ENCODE data around the gene CHD5.

GRCh38 chr1:6097824-6098223 is 82.3 kb downstream of the CHD5 start:
- TF ChIP-seq EZH2 (IDR thresholded peaks at IDR 0.05; ENCODE audit: insufficient read depth, poor library complexity, severe bottlenecking) (no peak), EZH2phosphoT487 (IDR thresholded peaks at IDR 0.05; ENCODE audit: insufficient read depth, low read depth) (no peak)

All from GM23248 (cell line).